Measurements from ENCODE around the gene CITED4. TPM values are rescaled to one million over a fixed set of nuclear protein-coding genes. Genes with fewer than 3 reads are reported as not detected.

CITED4 gene
- total RNA-seq, 1 experiment from 2014 or later = 1.3 TPM

DNA sequence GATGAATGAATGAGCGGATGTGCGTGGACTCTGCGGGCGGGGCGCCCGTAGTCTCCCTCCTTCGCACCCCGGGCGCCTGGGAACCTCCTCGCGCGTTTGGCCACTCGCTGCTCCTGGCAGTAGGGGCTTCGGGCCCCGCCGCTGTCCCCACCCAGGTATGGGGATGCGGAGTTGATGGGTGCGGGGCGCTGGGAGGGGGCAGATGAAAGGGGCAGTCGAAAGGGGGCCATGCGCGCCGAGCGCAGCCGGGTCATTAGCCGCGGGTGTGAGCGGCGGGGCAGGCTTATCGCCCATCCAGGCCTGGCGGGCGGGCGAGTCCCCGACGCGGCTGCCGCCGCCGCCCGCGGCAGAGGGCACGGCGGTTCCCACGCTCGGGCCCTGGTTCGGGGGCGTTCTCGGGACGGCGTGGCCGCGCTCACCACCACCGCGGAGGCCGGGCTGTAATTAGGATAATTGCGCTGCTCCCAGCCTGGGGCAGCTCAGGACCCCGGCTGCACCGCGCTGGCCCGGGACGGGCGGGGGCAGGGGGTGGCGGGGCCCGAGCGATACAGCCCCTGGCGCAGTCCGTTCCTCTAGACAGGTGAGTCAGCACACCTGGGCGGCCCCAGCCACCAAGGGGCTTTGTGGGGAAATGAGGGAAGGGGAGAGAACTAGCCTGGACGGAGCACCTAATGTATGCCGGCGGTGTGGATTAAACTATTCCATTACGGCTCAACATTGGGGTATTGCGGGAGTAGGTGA, 22.1 kb upstream of the CITED4 start:
- TF ChIP-seq, protein P1, sequence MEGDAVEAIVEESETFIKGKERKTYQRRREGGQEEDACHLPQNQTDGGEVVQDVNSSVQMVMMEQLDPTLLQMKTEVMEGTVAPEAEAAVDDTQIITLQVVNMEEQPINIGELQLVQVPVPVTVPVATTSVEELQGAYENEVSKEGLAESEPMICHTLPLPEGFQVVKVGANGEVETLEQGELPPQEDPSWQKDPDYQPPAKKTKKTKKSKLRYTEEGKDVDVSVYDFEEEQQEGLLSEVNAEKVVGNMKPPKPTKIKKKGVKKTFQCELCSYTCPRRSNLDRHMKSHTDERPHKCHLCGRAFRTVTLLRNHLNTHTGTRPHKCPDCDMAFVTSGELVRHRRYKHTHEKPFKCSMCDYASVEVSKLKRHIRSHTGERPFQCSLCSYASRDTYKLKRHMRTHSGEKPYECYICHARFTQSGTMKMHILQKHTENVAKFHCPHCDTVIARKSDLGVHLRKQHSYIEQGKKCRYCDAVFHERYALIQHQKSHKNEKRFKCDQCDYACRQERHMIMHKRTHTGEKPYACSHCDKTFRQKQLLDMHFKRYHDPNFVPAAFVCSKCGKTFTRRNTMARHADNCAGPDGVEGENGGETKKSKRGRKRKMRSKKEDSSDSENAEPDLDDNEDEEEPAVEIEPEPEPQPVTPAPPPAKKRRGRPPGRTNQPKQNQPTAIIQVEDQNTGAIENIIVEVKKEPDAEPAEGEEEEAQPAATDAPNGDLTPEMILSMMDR (conservative IDR thresholded peaks at IDR 0.05; ENCODE audit: low read depth, low read length) = no peak
- no peak for TF ChIP-seq EZH2 (IDR thresholded peaks at IDR 0.05; ENCODE audit: borderline replicate concordance, low read depth, low read length, poor library complexity, severe bottlenecking)
- Histone ChIP-seq H3K9me3 (ENCODE audit: low read depth, low read length, poor library complexity, severe bottlenecking) (no peaks in the 10 kb centered on the region), H3K4me3 (ENCODE audit: low read depth, low read length, poor library complexity, severe bottlenecking) (no peak overlapping the region), H3K4me1 (ENCODE audit: insufficient read depth, low read length, poor library complexity, severe bottlenecking) (no peaks in the 10 kb centered on the region), H3K36me3 (ENCODE audit: insufficient read depth, low read length, poor library complexity, severe bottlenecking) (no peaks in the 10 kb centered on the region), H3K27me3 (replicated peaks; ENCODE audit: insufficient read depth, low read depth, low read length, poor library complexity) (no peaks in the 10 kb centered on the region), H3K27ac (ENCODE audit: low read depth, low read length, poor library complexity, severe bottlenecking) (no peak overlapping the region)
- ChIA-PET CTCF (no interaction called here), POLR2A (ENCODE audit: low non-redundant PET) (interaction anchor here (0.6 kb wide), 1 partner anchor 55 kb away, joined by 6 read pairs; no protein-coding TSS in a partner anchor)
- no TSS peak for BruUV-seq (replicated peaks)
- no peak for DNase-seq (ENCODE audit: low spot score)
- intact Hi-C loops (cut with micrococcal nuclease; ENCODE audit: unreplicated experiment) = no loop called here

GRCh38 chr1:40880813-40881549, 18.8 kb upstream of the CITED4 start:
- POLR2A ChIA-PET (ENCODE audit: low non-redundant PET) = no interaction called here
- CTCF ChIA-PET = interaction anchor here (0.6 kb wide), 1 partner anchor 68 kb away, joined by 4 read pairs; no protein-coding TSS in a partner anchor
- Histone ChIP-seq H3K9me3 (ENCODE audit: low read depth, low read length, poor library complexity, severe bottlenecking) (peaks cover 8% of the 10 kb centered on the region), H3K4me1 (ENCODE audit: insufficient read depth, low read length, poor library complexity, severe bottlenecking) (peaks cover 10% of the 10 kb centered on the region), H3K4me3 (ENCODE audit: low read depth, low read length, poor library complexity, severe bottlenecking) (no peak overlapping the region), H3K27ac (ENCODE audit: low read depth, low read length, poor library complexity, severe bottlenecking) (no peak overlapping the region), H3K27me3 (replicated peaks; ENCODE audit: insufficient read depth, low read depth, low read length, poor library complexity) (no peaks in the 10 kb centered on the region), H3K36me3 (ENCODE audit: insufficient read depth, low read length, poor library complexity, severe bottlenecking) (no peaks in the 10 kb centered on the region)
- no TSS peak for BruUV-seq (replicated peaks)
- intact Hi-C loops (cut with micrococcal nuclease; ENCODE audit: unreplicated experiment) = no loop called here
- TF ChIP-seq, protein P1 (conservative IDR thresholded peaks at IDR 0.05; ENCODE audit: low read depth, low read length) = no peak
- TF ChIP-seq EZH2 (IDR thresholded peaks at IDR 0.05; ENCODE audit: borderline replicate concordance, low read depth, low read length, poor library complexity, severe bottlenecking) = no peak
- no peak for DNase-seq (ENCODE audit: low spot score)

GRCh38 chr1:40879482-40880175, 17.5 kb upstream of the CITED4 start:
- DNase-seq (ENCODE audit: low spot score) = no peak
- CTCF ChIA-PET = interaction anchor here (0.7 kb wide), 1 partner anchor 69 kb away, joined by 3 read pairs; no protein-coding TSS in a partner anchor
- no peak overlapping the region for H3K27ac ChIP-seq (ENCODE audit: low read depth, low read length, poor library complexity, severe bottlenecking)
- intact Hi-C loops (cut with micrococcal nuclease; ENCODE audit: unreplicated experiment) = no loop called here
- peaks cover 10% of the 10 kb centered on the region for H3K4me1 ChIP-seq (ENCODE audit: insufficient read depth, low read length, poor library complexity, severe bottlenecking)
- peaks cover 9% of the 10 kb centered on the region for H3K9me3 ChIP-seq (ENCODE audit: low read depth, low read length, poor library complexity, severe bottlenecking)
- BruUV-seq (replicated peaks) = no TSS peak
- POLR2A ChIA-PET (ENCODE audit: low non-redundant PET) = no interaction called here
- no peaks in the 10 kb centered on the region for H3K27me3 ChIP-seq (replicated peaks; ENCODE audit: insufficient read depth, low read depth, low read length, poor library complexity)
- no peaks in the 10 kb centered on the region for H3K36me3 ChIP-seq (ENCODE audit: insufficient read depth, low read length, poor library complexity, severe bottlenecking)
- TF ChIP-seq, protein P1 (conservative IDR thresholded peaks at IDR 0.05; ENCODE audit: low read depth, low read length) = no peak
- TF ChIP-seq EZH2 (IDR thresholded peaks at IDR 0.05; ENCODE audit: borderline replicate concordance, low read depth, low read length, poor library complexity, severe bottlenecking) = no peak
- no peak overlapping the region for H3K4me3 ChIP-seq (ENCODE audit: low read depth, low read length, poor library complexity, severe bottlenecking)

Measured in A673 (cell line).